Endothelial cell (in vitro differentiated cells): Measurements from ENCODE around the gene CYB561. TPM values are rescaled to one million over a fixed set of nuclear protein-coding genes. Genes with fewer than 3 reads are reported as not detected.

Experiments used
- DNase-seq: peaks from one replicate; pipeline ENCODE4 v3.0.0; 2021; ENCODE audit warnings: low spot score
- H3K27ac Mint-ChIP-seq: one replicate; pipeline ENCODE4 v1.8.0; 2021; ENCODE audit warnings: mixed read lengths, inconsistent platforms; ENCODE audit not compliant: unreplicated experiment
- H3K27me3 Mint-ChIP-seq: one replicate; pipeline ENCODE4 v1.8.0; 2021; ENCODE audit warnings: mild to moderate bottlenecking, moderate library complexity, mixed read lengths, inconsistent platforms; ENCODE audit not compliant: unreplicated experiment
- H3K36me3 Mint-ChIP-seq: one replicate; pipeline ENCODE4 v1.8.0; 2021; ENCODE audit warnings: mild to moderate bottlenecking, low read depth, mixed read lengths, inconsistent platforms; ENCODE audit not compliant: unreplicated experiment
- H3K4me1 Mint-ChIP-seq: one replicate; pipeline ENCODE4 v1.8.0; 2021; ENCODE audit warnings: mild to moderate bottlenecking, mixed read lengths, inconsistent platforms; ENCODE audit not compliant: unreplicated experiment
- H3K4me3 Mint-ChIP-seq: one replicate; pipeline ENCODE4 v1.8.0; 2021; ENCODE audit warnings: mild to moderate bottlenecking, mixed read lengths, inconsistent platforms; ENCODE audit not compliant: unreplicated experiment
- H3K9me3 Mint-ChIP-seq: one replicate; pipeline ENCODE4 v1.8.0; 2021; ENCODE audit warnings: mixed read lengths, inconsistent platforms; ENCODE audit not compliant: unreplicated experiment
- total RNA-seq: library from RNA; stranded (reverse); fragmentation: NEBNext Ultra II Directional; extraction: Animal tissue kit (Norgen Biotek cat#: 25700); gene quantifications from one replicate; pipeline ENCODE4 v1.2.1, GENCODE V29; 2021; ENCODE audit not compliant: unreplicated experiment
- TF ChIP-seq, protein P1 (sequence below): fragments of 200-600 bp; sonication (generic); IDR thresholded peaks from one replicate; pipeline ENCODE4 v1.5.0; 2021; ENCODE audit warnings: antibody characterized with exemption; ENCODE audit not compliant: unreplicated experiment

Gene CYB561
- total RNA-seq, 1 donor from 2014 or later: 57.3 TPM

GRCh38 chr17:63464691-63465236 lies 18.7 kb upstream of the CYB561 start:
- Mint-ChIP-seq H3K9me3 (no peaks in the 10 kb centered on the region), H3K27me3 (no peaks in the 10 kb centered on the region), H3K4me3 (no peak overlapping the region), H3K4me1 (no peaks in the 10 kb centered on the region), H3K36me3 (no peaks in the 10 kb centered on the region), H3K27ac (no peak overlapping the region)
- no peak for DNase-seq
- TF ChIP-seq, protein P1, sequence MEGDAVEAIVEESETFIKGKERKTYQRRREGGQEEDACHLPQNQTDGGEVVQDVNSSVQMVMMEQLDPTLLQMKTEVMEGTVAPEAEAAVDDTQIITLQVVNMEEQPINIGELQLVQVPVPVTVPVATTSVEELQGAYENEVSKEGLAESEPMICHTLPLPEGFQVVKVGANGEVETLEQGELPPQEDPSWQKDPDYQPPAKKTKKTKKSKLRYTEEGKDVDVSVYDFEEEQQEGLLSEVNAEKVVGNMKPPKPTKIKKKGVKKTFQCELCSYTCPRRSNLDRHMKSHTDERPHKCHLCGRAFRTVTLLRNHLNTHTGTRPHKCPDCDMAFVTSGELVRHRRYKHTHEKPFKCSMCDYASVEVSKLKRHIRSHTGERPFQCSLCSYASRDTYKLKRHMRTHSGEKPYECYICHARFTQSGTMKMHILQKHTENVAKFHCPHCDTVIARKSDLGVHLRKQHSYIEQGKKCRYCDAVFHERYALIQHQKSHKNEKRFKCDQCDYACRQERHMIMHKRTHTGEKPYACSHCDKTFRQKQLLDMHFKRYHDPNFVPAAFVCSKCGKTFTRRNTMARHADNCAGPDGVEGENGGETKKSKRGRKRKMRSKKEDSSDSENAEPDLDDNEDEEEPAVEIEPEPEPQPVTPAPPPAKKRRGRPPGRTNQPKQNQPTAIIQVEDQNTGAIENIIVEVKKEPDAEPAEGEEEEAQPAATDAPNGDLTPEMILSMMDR: no peak

GRCh38 chr17:63463771-63464170 lies 17.7 kb upstream of the CYB561 start:
- H3K27ac Mint-ChIP-seq: no peak overlapping the region
- DNase-seq: no peak
- no peaks in the 10 kb centered on the region for H3K4me1 Mint-ChIP-seq
- H3K4me3 Mint-ChIP-seq: no peak overlapping the region
- no peaks in the 10 kb centered on the region for H3K9me3 Mint-ChIP-seq
- H3K27me3 Mint-ChIP-seq: no peaks in the 10 kb centered on the region
- no peaks in the 10 kb centered on the region for H3K36me3 Mint-ChIP-seq
- TF ChIP-seq, protein P1: no peak

DNA sequence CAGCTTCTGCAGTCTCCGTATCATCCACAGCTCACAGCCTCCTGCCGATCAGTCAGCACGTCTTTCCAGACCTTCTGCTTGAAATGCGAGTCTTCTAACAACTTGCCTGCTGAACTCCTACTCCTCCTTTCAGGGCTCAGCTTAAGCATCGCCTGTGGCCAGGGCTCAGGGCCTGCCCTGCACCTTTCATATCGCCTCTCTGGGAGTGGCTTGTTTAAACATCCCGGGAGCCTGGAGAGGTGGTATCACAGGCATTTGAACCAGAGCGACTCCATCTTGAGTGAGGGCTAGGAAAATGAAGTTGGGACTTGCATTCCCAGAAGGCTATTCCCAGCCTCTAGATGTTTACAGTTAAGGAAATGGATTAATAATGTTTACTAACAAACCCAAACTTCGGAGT lies 13.9 kb upstream of the CYB561 start:
- peaks cover 4% of the 10 kb centered on the region for H3K36me3 Mint-ChIP-seq
- no peaks in the 10 kb centered on the region for H3K27me3 Mint-ChIP-seq

DNA sequence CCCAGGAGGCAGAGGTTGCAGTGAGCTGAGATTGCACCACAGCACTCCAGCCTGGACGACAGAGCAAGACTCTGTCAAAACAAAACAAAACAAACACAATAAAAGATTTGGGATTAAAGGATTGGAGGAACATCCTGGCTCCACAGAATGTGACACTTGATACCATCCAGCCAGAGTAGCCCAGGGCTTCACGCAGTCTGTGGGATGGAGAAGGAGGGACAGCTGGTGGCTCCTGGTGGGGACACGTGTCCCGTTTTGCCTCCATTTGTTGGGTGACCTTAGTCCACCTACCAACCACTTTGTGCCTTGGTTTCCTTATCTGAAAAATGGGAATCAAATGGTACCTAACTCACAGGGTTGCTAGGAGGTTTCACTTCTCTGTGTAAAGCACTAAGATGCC lies 12.4 kb upstream of the CYB561 start:
- H3K27me3 Mint-ChIP-seq: peaks cover 2% of the 10 kb centered on the region
- no peak overlapping the region for H3K4me3 Mint-ChIP-seq
- H3K27ac Mint-ChIP-seq: no peak overlapping the region
- H3K4me1 Mint-ChIP-seq: peaks cover 7% of the 10 kb centered on the region
- peaks cover 4% of the 10 kb centered on the region for H3K36me3 Mint-ChIP-seq
- no peaks in the 10 kb centered on the region for H3K9me3 Mint-ChIP-seq
- DNase-seq: no peak
- TF ChIP-seq, protein P1: no peak

More for the DNA sequence above, 13.9 kb upstream of the CYB561 start:
- no peaks in the 10 kb centered on the region for H3K9me3 Mint-ChIP-seq
- TF ChIP-seq, protein P1: no peak
- H3K4me1 Mint-ChIP-seq: peaks cover 5% of the 10 kb centered on the region
- no peak for DNase-seq
- no peak overlapping the region for H3K4me3 Mint-ChIP-seq
- peak overlapping the region; percentile 49 for H3K27ac Mint-ChIP-seq

GRCh38 chr17:63455417-63455816 lies 9.3 kb upstream of the CYB561 start:
- H3K4me1 Mint-ChIP-seq: peaks cover 21% of the 10 kb centered on the region
- no peak for DNase-seq
- TF ChIP-seq, protein P1: no peak
- peak overlapping the region; percentile 38 for H3K27ac Mint-ChIP-seq
- no peaks in the 10 kb centered on the region for H3K9me3 Mint-ChIP-seq
- no peak overlapping the region for H3K4me3 Mint-ChIP-seq
- peaks cover 4% of the 10 kb centered on the region for H3K36me3 Mint-ChIP-seq
- H3K27me3 Mint-ChIP-seq: peaks cover 7% of the 10 kb centered on the region
